H1 (cell line): ENCODE data around the gene ARFGAP3. TPM values are rescaled to one million over a fixed set of nuclear protein-coding genes. Genes with fewer than 3 reads are reported as not detected.

Experiments
- CHD2 ChIP-seq: IDR thresholded peaks from 2 replicates; pipeline ENCODE4 v1.6.1; 2012; ENCODE audit warnings: low read length, improper control_type of control experiment
- KDM1A ChIP-seq: fragments of 200-600, 300-600 bp; sonication (generic); IDR thresholded peaks from 2 replicates; pipeline ENCODE4 v1.7.1; 2016; ENCODE audit warnings: mild to moderate bottlenecking, low read length, borderline replicate concordance
- polyA plus RNA-seq, 7 experiments: library from polyadenylated mRNA; depleted of rRNA in 3 of 7; stranded (reverse) in 5 of 7; unstranded in 2 of 7; fragments of >200 nt in 5 of 7; fragments of 200-250 nt in 2 of 7; gene quantifications; 1 replicate in 5 of 7; 2 replicates in 1 of 7; 4 replicates in 1 of 7; pipeline versions ENCODE4 v1.2.1 to v1.2.3, GENCODE V29; 2011 to 2013; ENCODE audit warnings: missing spikeins in 2 of 7, mixed read lengths in 2 of 7
- total RNA-seq: library from RNA; stranded (reverse); fragmentation: NEBNext Ultra II Directional; extraction: Animal tissue kit (Norgen Biotek cat#: 25700); gene quantifications from 2 replicates; pipeline ENCODE4 v1.2.1, GENCODE V29; 2021
- TF ChIP-seq, protein P1 (sequence below): IDR thresholded peaks from 2 replicates; pipeline ENCODE4 v1.6.1; 2012; ENCODE audit warnings: inconsistent platforms

ARFGAP3 gene
- total and polyA plus RNA-seq, 2 of the 8 experiments (the other 6 are each of a cell fraction or from before 2014, with no cell fraction given): 9.7 to 16.0 TPM

DNA sequence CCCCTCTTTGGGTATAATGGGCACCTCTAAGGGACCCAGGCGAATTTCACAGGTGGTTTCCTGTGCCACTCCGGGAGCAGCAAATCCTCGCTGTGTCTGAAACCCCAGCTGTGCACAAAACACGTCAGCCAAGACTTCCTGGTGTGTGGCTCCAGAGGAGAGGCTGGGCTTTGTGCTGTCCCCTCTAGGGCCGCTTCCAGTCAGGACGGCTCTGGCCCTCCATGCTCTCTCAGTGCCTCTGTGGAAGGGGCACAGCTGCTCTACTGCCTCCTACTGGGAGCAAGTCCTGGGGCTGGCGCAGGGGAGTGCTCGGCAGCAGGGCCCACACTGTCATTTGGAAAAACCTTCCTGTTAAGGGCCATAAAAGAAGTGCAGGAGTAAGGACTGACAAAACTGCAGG is 23.7 kb upstream of the ARFGAP3 start (continued):
- TF ChIP-seq, protein P1, sequence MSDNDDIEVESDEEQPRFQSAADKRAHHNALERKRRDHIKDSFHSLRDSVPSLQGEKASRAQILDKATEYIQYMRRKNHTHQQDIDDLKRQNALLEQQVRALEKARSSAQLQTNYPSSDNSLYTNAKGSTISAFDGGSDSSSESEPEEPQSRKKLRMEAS: no peak
- no peak for TF ChIP-seq CHD2
- no peak for TF ChIP-seq KDM1A
- TF ChIP-seq, all 59 proteins: peak for 2
